ENCODE results near the gene KCND2.

The KCND2 gene

GRCh38 chr7:120797026-120797645, 524.2 kb downstream of the KCND2 start:
- in situ Hi-C loops (cut with MboI; ENCODE audit: low sequenced_read_pairs): no loop called here

GRCh38 chr7:120799147-120799546, 526.2 kb downstream of the KCND2 start:
- in situ Hi-C loops (cut with MboI; ENCODE audit: low sequenced_read_pairs): no loop called here
